Umbilical cord (tissue), 2 donors: Measurements from ENCODE around the gene INSIG2. TPM values are rescaled to one million over a fixed set of nuclear protein-coding genes. Genes with fewer than 3 reads are reported as not detected.
A peak's percentile ranks its signal among the peaks of the same experiment; 100 is the strongest.

Experiments
- DNase-seq: peaks from one replicate; pipeline ENCODE4 v3.0.0-alpha.2; 2015; ENCODE audit warnings: low spot score
- total RNA-seq: library from RNA; depleted of rRNA; stranded (reverse); fragments of >200 nt; gene quantifications from one replicate; pipeline ENCODE4 v1.2.3, GENCODE V29; 2014; ENCODE audit warnings: low replicate concordance; ENCODE audit not compliant: insufficient read depth

The INSIG2 gene
- 41.7 TPM for total RNA-seq

DNA sequence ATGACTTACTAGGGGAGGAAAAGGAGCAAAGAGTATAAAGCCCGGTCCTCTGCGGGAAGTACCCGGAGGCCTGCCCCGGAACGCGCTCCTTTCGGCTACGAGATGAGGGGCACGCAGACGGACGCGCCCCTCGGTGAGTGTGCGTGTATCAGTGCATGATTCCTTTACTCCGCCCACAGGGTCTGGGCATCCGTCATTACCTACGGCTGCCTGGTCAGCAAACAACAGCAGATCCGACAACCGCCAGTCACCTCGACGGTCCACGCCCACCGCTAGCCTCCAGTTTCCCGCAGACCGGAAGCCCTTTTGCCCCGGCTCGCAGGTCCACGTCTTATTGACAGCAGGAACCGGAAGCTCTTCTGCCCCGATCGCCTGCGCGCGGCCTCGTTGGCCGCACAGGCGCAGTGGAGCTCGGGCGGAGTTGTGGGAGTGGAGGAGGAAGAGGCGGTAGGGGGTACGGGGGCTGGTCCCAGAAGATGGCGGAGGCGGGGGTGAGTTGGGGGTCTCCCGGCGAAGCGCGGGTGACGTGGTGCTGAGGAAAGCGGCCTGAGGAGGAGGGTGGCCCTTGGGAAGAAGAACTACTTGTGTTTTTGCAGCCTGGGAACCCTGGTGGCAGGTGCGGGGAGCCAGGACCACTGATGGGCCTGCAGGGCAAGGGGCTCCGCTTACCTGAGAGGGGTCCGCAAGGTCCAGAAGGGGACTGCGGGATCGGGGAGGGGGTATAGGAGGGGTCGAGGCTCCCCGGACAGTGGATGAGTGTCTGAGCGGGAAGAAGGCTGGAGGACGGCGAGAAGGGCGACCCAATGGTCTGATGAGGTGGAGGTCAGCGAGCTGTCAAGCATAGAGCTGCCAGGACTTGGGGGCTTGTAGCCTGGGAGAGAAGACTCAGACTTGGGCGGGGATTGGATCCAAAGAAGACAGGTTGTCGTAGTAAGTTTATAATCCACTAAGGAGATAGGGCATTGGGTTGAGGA is at the start of gene INSIG2:
Gene INSIG2 (plus strand): TSS at position 421 of the 974 bp plus-strand sequence. CDS start 8,086 bp downstream, outside the sequence.
- DNase-seq, result peak; percentile 99

GRCh38 chr2:118040891-118041290 is 47.4 kb upstream of the INSIG2 start:
- DNase-seq, result no peak

DNA sequence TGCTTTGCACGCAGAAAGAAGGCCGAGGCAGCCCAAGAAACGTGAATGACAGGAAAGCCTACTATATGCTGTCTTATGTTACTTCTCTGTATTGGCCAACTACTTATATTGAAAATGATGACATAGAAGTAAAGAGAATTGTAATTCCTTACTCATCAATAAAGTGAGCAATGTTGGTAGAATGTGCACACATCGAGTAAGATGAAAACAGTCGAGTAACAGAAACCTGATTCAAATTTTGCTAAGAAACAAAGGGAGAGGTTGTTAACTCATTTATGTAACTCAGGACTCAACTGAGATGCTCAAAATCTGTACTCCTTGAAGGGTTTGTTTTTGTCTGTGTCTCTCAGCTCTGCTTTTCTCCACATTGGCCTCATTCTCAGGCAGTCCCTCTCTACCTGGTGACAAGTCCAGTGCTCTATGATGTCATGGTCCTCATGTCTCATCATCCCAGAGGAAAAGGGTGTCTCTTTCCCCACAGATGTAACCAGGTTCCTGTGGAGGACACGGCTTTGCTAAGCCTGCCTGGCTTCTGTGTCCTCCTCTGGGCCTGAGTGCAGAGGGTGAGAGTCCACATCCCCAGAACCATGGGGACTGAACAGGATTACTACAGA is 44.1 kb upstream of the INSIG2 start:
- no peak for DNase-seq

DNA sequence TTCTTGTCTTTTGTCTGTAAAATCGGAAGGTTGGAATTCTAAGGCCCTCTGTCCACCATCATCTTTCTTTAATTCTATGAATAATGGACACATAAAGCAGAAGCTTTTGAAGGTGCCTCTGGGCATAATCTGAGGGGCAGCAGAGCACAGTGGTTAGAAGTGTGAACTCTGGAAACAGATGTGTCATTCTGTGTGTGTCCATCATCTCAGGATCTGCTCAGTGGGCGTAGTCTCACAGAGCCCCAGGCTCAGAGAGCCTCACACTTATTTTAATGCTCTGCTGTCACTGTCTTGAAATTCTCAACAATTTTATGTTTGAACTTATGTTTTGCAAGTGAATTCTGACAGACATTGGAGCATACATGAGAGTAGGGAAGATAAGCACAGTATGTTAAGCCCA is 43.4 kb upstream of the INSIG2 start:
- no peak for DNase-seq

GRCh38 chr2:118045286-118045685 is 43.0 kb upstream of the INSIG2 start:
- DNase-seq, result no peak

GRCh38 chr2:118046634-118047210 is 41.5 kb upstream of the INSIG2 start:
- peak; percentile 56 for DNase-seq

DNA sequence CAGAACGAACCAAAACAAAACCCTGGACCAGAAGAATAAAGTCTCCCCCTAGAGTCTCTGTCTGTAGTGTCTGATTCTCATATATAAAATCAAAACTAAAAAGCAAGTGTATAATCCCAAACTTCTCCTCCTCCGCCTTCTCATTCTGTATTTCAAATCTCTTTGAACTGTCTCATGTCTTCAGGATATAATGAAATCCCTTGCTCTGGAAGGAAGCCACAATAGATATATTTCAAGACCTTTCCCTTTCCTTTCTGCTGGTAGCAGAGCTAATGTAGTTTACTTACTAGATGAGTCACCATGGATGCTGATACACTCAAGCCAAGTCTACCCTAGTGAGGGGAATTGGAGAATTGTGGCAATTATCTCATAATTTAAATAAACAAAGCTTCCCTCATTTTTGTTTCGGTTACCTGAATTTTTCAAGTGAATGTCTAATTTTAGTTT is 40.9 kb upstream of the INSIG2 start:
- DNase-seq, result peak; percentile 93

GRCh38 chr2:118048401-118048800 is 39.9 kb upstream of the INSIG2 start:
- DNase-seq, result peak; percentile 64

GRCh38 chr2:118049140-118049815 is 39.0 kb upstream of the INSIG2 start:
- no peak for DNase-seq

DNA sequence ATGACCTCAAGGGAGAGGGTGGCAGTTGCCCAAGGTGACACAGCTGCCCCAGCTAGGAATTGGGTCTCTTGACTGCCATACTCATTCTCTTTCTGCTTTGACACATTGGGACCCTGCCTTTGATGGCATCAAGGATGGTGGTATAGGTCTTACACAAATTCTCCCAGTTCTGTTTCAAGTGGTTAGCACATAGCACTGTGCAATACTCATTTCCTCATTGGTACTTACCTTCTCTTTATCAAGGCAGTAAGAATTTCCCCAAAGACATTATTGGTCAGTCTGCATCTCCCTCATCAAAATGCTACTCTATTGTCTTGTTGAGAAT is 38.5 kb upstream of the INSIG2 start:
- DNase-seq, result no peak

GRCh38 chr2:118050386-118050785 is 37.9 kb upstream of the INSIG2 start:
- DNase-seq, result peak; percentile 81

DNA sequence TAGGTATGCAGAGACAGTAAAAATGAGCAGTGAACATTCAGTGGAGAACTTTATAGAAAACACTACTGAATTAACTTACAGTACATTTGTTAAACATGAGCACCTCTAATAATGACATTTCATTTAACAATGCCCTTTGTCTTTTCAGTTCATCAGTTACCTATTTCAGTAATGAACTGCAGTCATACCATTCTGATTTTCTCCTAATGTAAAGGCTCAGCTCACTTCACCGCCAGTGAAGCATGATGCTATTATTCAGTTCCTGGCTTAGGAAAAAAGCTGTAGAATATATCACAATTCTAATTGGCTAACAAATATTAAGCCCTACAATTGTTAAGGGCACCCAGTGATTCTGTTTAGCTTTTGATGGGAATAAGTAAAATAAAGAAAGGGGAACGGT is 37.3 kb upstream of the INSIG2 start:
- no peak for DNase-seq

DNA sequence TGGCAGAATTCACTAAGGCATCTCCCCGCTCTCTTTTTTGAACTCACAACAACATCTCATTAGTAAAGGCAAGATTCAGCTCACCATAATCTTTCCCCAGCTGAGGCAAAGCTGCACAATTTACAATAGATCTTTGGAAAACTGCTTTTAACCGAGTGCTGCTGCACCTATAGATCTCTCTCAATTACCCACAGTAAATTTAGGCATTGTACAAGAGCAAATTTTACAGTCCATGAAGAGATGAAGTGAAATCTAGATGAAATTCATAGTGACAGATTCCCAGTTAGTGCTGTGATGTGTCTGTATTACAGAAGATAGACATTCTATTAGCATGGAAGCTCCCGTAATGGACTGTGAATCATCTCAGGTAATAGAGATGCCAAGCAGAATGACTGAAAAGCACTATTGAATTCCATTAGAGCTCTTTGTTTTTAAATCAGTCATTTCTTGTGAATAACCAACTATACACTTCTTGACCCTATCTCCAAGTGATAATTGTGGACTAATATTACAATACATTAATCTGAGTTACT is 36.4 kb upstream of the INSIG2 start:
- DNase-seq, result no peak

DNA sequence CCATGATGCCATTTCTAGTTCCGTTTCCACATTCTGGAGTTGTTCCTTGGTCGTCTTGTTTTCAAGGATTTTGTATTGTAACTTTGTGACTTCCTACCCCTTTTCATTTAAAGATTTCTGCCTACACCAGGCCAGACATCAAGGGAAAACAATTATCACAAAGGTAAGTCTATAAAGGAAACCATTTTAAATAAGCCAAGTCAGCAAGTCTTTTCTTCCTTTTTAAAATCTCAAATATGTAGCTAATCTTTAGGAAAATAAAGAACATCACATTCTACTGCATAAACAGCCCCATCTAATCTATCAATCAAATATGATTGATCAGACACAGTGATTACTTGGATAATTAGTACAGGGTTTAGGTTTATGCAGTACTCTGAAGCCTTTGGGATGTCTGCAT is 35.8 kb upstream of the INSIG2 start:
- no peak for DNase-seq

DNA sequence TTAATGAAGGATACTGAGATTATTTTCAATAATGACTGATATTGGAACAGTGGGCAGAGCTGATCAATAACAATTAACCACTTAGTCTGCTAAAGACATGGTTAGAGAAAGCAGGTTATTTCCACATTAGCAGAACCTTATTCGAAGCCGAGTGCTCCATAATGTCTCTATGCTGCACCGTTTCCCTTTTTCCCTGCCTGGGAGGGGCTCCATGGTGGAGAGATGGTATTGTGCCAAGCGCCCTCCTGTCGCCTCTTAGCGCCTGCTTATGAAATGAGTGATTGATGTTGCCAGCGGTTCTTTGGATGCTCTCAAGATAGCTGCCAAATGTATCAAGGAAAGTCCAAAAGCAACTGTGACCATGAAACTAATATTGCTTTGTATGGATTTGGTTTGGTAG is 34.6 kb upstream of the INSIG2 start:
- DNase-seq, result no peak

GRCh38 chr2:118054213-118055008 is 33.9 kb upstream of the INSIG2 start:
- no peak for DNase-seq

DNA sequence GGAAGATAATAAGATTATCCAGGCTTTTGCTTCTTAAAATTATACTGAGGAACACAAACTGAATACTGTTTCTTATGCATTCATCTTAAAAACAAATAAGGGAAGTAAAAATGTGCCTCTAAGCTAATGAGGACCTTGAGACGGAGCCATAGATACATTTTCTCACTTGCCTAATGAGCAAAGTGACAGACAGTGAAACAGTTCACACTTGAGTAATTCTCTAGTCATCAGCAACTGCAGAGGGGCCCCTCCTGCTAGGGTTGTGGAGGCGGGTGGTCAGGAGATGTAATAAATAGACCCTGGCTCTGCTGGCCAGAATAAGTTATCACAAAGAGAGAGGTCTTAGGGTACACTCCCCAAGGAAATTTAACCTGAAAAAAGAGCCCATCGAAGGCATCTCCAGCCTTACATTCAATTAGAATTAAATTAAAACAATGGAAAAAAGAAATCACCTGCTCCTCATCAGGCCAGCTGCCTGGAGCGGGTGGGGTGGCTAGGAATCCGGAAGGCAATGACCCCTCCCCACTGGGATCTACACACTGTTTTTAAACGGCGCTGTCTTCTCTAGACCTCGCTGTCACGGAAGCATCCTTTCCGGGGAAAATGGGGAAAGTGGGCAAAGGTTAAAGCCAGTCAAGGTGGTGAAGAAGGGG is 32.6 kb upstream of the INSIG2 start:
- no peak for DNase-seq

GRCh38 chr2:118056165-118056534 is 32.1 kb upstream of the INSIG2 start:
- DNase-seq, result peak; percentile 19

DNA sequence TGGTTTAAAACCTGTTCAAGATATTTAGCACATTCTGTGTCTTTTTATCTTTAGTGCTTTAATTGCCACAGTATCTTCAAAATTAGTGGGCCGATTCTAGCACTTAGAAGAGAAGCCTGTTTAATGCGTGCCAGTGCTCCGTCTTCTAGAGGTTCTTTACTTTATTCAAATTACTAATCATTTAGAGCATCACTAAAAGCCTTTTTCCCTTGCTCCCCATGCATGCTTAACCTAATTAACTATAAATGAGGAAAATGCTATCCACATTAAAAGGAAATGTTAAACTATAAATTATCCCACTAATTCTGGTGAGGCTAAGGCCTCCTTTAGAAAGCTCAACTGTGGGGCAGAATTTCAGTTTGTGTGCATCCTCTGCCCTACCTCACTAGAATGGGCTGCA is 31.5 kb upstream of the INSIG2 start:
- DNase-seq, result no peak

DNA sequence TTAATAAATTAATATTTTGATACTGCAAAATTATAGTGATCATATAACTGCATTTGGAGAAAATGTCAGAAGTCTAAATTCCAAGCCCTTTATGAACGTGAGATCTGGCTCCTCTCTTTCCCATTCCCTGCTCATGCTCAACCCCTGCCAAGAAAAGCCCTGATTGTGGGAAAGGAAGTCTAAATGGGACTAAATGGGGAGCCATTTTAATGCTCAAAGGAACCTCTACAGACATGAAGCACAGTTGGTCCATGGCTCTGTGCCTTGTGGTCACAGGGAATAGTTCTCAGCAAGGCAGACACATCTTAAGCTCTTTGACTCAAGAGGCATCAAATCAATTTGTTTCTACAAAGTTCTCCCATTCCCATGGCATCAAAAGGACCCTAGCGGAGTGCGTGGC is 29.3 kb upstream of the INSIG2 start:
- DNase-seq, result no peak
